Measurements from ENCODE around the gene IDI2. TPM values are rescaled to one million over a fixed set of nuclear protein-coding genes. Genes with fewer than 3 reads are reported as not detected.

Gene IDI2
- total RNA-seq, 1 experiment from 2014 or later = not detected

DNA sequence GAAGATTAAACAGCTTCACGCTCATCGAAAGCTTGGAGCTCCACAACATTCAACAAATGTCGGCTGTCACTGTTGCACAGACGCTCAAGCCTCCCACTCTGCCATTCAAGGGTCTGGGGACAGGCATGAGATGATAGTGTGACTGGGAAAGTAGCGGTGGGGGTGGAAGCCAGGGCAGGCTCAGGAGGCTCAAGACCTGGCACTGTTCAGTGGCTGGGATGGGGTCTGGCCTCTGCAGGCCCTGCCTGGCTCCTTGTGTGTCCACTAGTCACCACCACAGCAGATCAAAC lies 50.9 kb downstream of the IDI2 start:
- Histone ChIP-seq H2AFZ (ENCODE audit: low read depth, low read length, poor library complexity, severe bottlenecking) (no peak overlapping the region), H3K4me2 (ENCODE audit: low read length) (no peak overlapping the region), H3K9me2 (ENCODE audit: insufficient read depth) (no peaks in the 10 kb centered on the region), H3K27ac (ENCODE audit: low read depth, low read length) (no peak overlapping the region), H3K4me1 (ENCODE audit: control insufficient read depth in 1 of 2, insufficient read depth in 2 of 2, low read length in 2 of 2) (no peaks in the 10 kb centered on the region), H4K20me1 (ENCODE audit: insufficient read depth) (no peaks in the 10 kb centered on the region), H3K36me3 (ENCODE audit: control insufficient read depth in 1 of 2, insufficient read depth in 2 of 2, low read length in 2 of 2) (no peaks in the 10 kb centered on the region; a peak in 1 of 4 replicates), H3K4me3 (replicated peaks in 1 of 2; ENCODE audit: low read depth in 1 of 2, low read length in 2 of 2) (no peak overlapping the region), H3K9ac (ENCODE audit: low read length) (no peak overlapping the region), H3K27me3 (ENCODE audit: insufficient read depth, low read length) (no peaks in the 10 kb centered on the region; the same call in 1 of the 2 replicates), H3K79me2 (ENCODE audit: insufficient read depth, low read length) (no peaks in the 10 kb centered on the region), H3K9me3 (ENCODE audit: control insufficient read depth in 1 of 2, insufficient read depth in 1 of 2, low read depth in 1 of 2, low read length in 2 of 2) (peaks cover 9 to 10% of the 10 kb centered on the region in 2 experiments; a peak in 2 of 4 replicates)
- intact Hi-C loops (cut with micrococcal nuclease) = no loop called here
- no TSS peak for BruUV-seq (replicated peaks)
- no peak for DNase-seq (ENCODE audit: low read depth, low spot score)
- CTCF ChIA-PET = no interaction called here
- no peak for ATAC-seq
- TF ChIP-seq ELF1 (IDR thresholded peaks at IDR 0.05; ENCODE audit: borderline replicate concordance, low read depth) = no peak
- no peak for TF ChIP-seq JUND (IDR thresholded peaks at IDR 0.05)
- TF ChIP-seq FOSL1 (IDR thresholded peaks at IDR 0.05; ENCODE audit: low read depth) = no peak
- no peak for TF ChIP-seq SIN3A (IDR thresholded peaks at IDR 0.05; ENCODE audit: low read depth)
- TF ChIP-seq ZFX (IDR thresholded peaks at IDR 0.05) = no peak
- TF ChIP-seq, protein P1, sequence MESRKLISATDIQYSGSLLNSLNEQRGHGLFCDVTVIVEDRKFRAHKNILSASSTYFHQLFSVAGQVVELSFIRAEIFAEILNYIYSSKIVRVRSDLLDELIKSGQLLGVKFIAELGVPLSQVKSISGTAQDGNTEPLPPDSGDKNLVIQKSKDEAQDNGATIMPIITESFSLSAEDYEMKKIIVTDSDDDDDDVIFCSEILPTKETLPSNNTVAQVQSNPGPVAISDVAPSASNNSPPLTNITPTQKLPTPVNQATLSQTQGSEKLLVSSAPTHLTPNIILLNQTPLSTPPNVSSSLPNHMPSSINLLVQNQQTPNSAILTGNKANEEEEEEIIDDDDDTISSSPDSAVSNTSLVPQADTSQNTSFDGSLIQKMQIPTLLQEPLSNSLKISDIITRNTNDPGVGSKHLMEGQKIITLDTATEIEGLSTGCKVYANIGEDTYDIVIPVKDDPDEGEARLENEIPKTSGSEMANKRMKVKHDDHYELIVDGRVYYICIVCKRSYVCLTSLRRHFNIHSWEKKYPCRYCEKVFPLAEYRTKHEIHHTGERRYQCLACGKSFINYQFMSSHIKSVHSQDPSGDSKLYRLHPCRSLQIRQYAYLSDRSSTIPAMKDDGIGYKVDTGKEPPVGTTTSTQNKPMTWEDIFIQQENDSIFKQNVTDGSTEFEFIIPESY (IDR thresholded peaks at IDR 0.05; ENCODE audit: extremely low read depth, insufficient replicate concordance, low read length) = no peak
- TF ChIP-seq EGR1 (IDR thresholded peaks at IDR 0.05; ENCODE audit: low read depth) = no peak
- no peak for TF ChIP-seq POLR2AphosphoS5 (IDR thresholded peaks at IDR 0.05; ENCODE audit: low read depth, low read length)
- TF ChIP-seq SP1 (IDR thresholded peaks at IDR 0.05; ENCODE audit: low read depth) = no peak
- TF ChIP-seq TCF7L2 (IDR thresholded peaks at IDR 0.05; ENCODE audit: borderline replicate concordance, extremely low read depth, insufficient read depth, insufficient read length) = no peak
- no peak for TF ChIP-seq YY1 (IDR thresholded peaks at IDR 0.05; ENCODE audit: extremely low read depth, insufficient replicate concordance, low read depth, low read length)
- TF ChIP-seq EZH2phosphoT487 (IDR thresholded peaks at IDR 0.05; ENCODE audit: borderline replicate concordance) = no peak
- no peak for TF ChIP-seq CEBPB (IDR thresholded peaks at IDR 0.05; ENCODE audit: low read depth)
- TF ChIP-seq POLR2A (IDR thresholded peaks at IDR 0.05; ENCODE audit: borderline replicate concordance, extremely low read depth, insufficient read depth, insufficient read length) = no peak
- TF ChIP-seq, protein P2, sequence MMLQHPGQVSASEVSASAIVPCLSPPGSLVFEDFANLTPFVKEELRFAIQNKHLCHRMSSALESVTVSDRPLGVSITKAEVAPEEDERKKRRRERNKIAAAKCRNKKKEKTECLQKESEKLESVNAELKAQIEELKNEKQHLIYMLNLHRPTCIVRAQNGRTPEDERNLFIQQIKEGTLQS (IDR thresholded peaks at IDR 0.05) = no peak
- TF ChIP-seq, protein P3, sequence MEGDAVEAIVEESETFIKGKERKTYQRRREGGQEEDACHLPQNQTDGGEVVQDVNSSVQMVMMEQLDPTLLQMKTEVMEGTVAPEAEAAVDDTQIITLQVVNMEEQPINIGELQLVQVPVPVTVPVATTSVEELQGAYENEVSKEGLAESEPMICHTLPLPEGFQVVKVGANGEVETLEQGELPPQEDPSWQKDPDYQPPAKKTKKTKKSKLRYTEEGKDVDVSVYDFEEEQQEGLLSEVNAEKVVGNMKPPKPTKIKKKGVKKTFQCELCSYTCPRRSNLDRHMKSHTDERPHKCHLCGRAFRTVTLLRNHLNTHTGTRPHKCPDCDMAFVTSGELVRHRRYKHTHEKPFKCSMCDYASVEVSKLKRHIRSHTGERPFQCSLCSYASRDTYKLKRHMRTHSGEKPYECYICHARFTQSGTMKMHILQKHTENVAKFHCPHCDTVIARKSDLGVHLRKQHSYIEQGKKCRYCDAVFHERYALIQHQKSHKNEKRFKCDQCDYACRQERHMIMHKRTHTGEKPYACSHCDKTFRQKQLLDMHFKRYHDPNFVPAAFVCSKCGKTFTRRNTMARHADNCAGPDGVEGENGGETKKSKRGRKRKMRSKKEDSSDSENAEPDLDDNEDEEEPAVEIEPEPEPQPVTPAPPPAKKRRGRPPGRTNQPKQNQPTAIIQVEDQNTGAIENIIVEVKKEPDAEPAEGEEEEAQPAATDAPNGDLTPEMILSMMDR (IDR thresholded peaks at IDR 0.05 in 2 of 3, conservative IDR thresholded peaks at IDR 0.05 in 1 of 3; ENCODE audit: borderline replicate concordance in 1 of 3, insufficient read depth in 1 of 3, low read depth in 2 of 3, low read length in 2 of 3) = no peak
- TF ChIP-seq SRF (IDR thresholded peaks at IDR 0.05; ENCODE audit: low read depth) = no peak
- TF ChIP-seq ZNF274 (IDR thresholded peaks at IDR 0.05; ENCODE audit: low read depth, low read length) = no peak
- no peak for TF ChIP-seq RAD21 (IDR thresholded peaks at IDR 0.05; ENCODE audit: low read depth)
- TF ChIP-seq EZH2 (IDR thresholded peaks at IDR 0.05) = no peak
- RAD21 ChIA-PET (ENCODE audit: low non-redundant PET in 1 of 2, low total read pairs in 2 of 2, uncharacterized antibody in 2 of 2, unreplicated experiment in 2 of 2) = no interaction called here
- POLR2A ChIA-PET = no interaction called here
